T-helper 1 cell treated with Interleukin-12 subunit alpha and Interleukin-12 subunit beta and Interleukin-4 antibody, amounts not matched to agents 30 μg/mL and 1 μg/mL, for 36 hours (primary cell): ENCODE data around the gene MXI1.

Experiments used
- H3K27ac Mint-ChIP-seq: one replicate; pipeline ENCODE4 v1.8.0; 2021; ENCODE audit warnings: mild to moderate bottlenecking, mixed read lengths
- H3K27me3 Mint-ChIP-seq: one replicate; pipeline ENCODE4 v1.8.0; 2021; ENCODE audit warnings: low read depth, mixed read lengths
- H3K36me3 Mint-ChIP-seq: one replicate; pipeline ENCODE4 v1.8.0; 2021; ENCODE audit warnings: low read depth, mixed read lengths
- H3K4me1 Mint-ChIP-seq: one replicate; pipeline ENCODE4 v1.8.0; 2021; ENCODE audit warnings: low read depth, mixed read lengths
- H3K4me3 Mint-ChIP-seq: one replicate; pipeline ENCODE4 v1.8.0; 2021; ENCODE audit warnings: mild to moderate bottlenecking, moderate library complexity, mixed read lengths
- H3K9me3 Mint-ChIP-seq: one replicate; pipeline ENCODE4 v1.8.0; 2021; ENCODE audit warnings: mixed read lengths

Gene MXI1

GRCh38 chr10:110207011-110207804, at the start of gene MXI1:
MXI1 (plus strand) TSS chr10:110207605; CDS start chr10:110207809, 204 bp downstream.
- Mint-ChIP-seq H3K4me3 (peak within 1 kb of the TSS; percentile 95), H3K9me3 (no peaks in the 10 kb centered on the region), H3K27ac (peak within 1 kb of the TSS; percentile 98), H3K27me3 (peaks cover 44% of the 10 kb centered on the region), H3K36me3 (no peaks in the 10 kb centered on the region), H3K4me1 (peaks cover 33% of the 10 kb centered on the region)

GRCh38 chr10:110158051-110159005, 49.1 kb upstream of the MXI1 start:
- Mint-ChIP-seq H3K27me3 (peaks cover 77% of the 10 kb centered on the region), H3K9me3 (no peaks in the 10 kb centered on the region), H3K36me3 (peaks cover 5% of the 10 kb centered on the region), H3K4me1 (peaks cover 39% of the 10 kb centered on the region), H3K4me3 (no peak overlapping the region), H3K27ac (no peak overlapping the region)

GRCh38 chr10:110160081-110160480, 47.3 kb upstream of the MXI1 start:
- peaks cover 2% of the 10 kb centered on the region for H3K36me3 Mint-ChIP-seq
- no peak overlapping the region for H3K4me3 Mint-ChIP-seq

GRCh38 chr10:110160522-110160921, 46.9 kb upstream of the MXI1 start:
- Mint-ChIP-seq H3K27me3 (peaks cover 82% of the 10 kb centered on the region), H3K27ac (no peak overlapping the region), H3K4me3 (no peak overlapping the region), H3K36me3 (peaks cover 2% of the 10 kb centered on the region), H3K4me1 (peaks cover 22% of the 10 kb centered on the region), H3K9me3 (no peaks in the 10 kb centered on the region)

More at GRCh38 chr10:110160081-110160480, 47.3 kb upstream of the MXI1 start:
- Mint-ChIP-seq H3K27me3 (peaks cover 80% of the 10 kb centered on the region), H3K27ac (no peak overlapping the region), H3K4me1 (peaks cover 25% of the 10 kb centered on the region), H3K9me3 (no peaks in the 10 kb centered on the region)

GRCh38 chr10:110162741-110163145, 44.7 kb upstream of the MXI1 start:
- Mint-ChIP-seq H3K27me3 (peaks cover 86% of the 10 kb centered on the region), H3K36me3 (no peaks in the 10 kb centered on the region), H3K4me3 (no peak overlapping the region), H3K9me3 (no peaks in the 10 kb centered on the region), H3K27ac (no peak overlapping the region), H3K4me1 (peaks cover 14% of the 10 kb centered on the region)

- Mint-ChIP-seq H3K36me3 (no peaks in the 10 kb centered on the region), H3K27me3 (peaks cover 86% of the 10 kb centered on the region), H3K9me3 (no peaks in the 10 kb centered on the region), H3K4me1 (peaks cover 15% of the 10 kb centered on the region), H3K4me3 (no peak overlapping the region), H3K27ac (no peak overlapping the region)
Measured at GRCh38 chr10:110163192-110163773, 44.1 kb upstream of the MXI1 start.

- no peak overlapping the region for H3K27ac Mint-ChIP-seq
- H3K4me3 Mint-ChIP-seq, result no peak overlapping the region
- peaks cover 17% of the 10 kb centered on the region for H3K4me1 Mint-ChIP-seq
- H3K9me3 Mint-ChIP-seq, result no peaks in the 10 kb centered on the region
- peaks cover 86% of the 10 kb centered on the region for H3K27me3 Mint-ChIP-seq
- no peaks in the 10 kb centered on the region for H3K36me3 Mint-ChIP-seq
Measured at GRCh38 chr10:110163841-110164240, 43.6 kb upstream of the MXI1 start.

GRCh38 chr10:110165239-110165638, 42.2 kb upstream of the MXI1 start:
- Mint-ChIP-seq H3K36me3 (no peaks in the 10 kb centered on the region), H3K4me3 (no peak overlapping the region), H3K4me1 (peaks cover 31% of the 10 kb centered on the region), H3K9me3 (no peaks in the 10 kb centered on the region), H3K27me3 (peaks cover 86% of the 10 kb centered on the region), H3K27ac (no peak overlapping the region)

GRCh38 chr10:110167149-110167548, 40.3 kb upstream of the MXI1 start:
- no peaks in the 10 kb centered on the region for H3K36me3 Mint-ChIP-seq
- no peak overlapping the region for H3K4me3 Mint-ChIP-seq
- H3K9me3 Mint-ChIP-seq, result no peaks in the 10 kb centered on the region
- peaks cover 38% of the 10 kb centered on the region for H3K4me1 Mint-ChIP-seq
- no peak overlapping the region for H3K27ac Mint-ChIP-seq
- H3K27me3 Mint-ChIP-seq, result peaks cover 86% of the 10 kb centered on the region

- Mint-ChIP-seq H3K4me3 (no peak overlapping the region), H3K4me1 (peaks cover 38% of the 10 kb centered on the region), H3K27ac (no peak overlapping the region), H3K36me3 (no peaks in the 10 kb centered on the region), H3K27me3 (peaks cover 83% of the 10 kb centered on the region), H3K9me3 (no peaks in the 10 kb centered on the region)
Measured at GRCh38 chr10:110168601-110169481, 38.6 kb upstream of the MXI1 start.

GRCh38 chr10:110169586-110169985, 37.8 kb upstream of the MXI1 start:
- H3K27ac Mint-ChIP-seq, result no peak overlapping the region
- H3K9me3 Mint-ChIP-seq, result no peaks in the 10 kb centered on the region
- no peak overlapping the region for H3K4me3 Mint-ChIP-seq
- peaks cover 82% of the 10 kb centered on the region for H3K27me3 Mint-ChIP-seq
- no peaks in the 10 kb centered on the region for H3K36me3 Mint-ChIP-seq
- peaks cover 38% of the 10 kb centered on the region for H3K4me1 Mint-ChIP-seq

GRCh38 chr10:110170142-110170971, 37.0 kb upstream of the MXI1 start:
- peaks cover 39% of the 10 kb centered on the region for H3K4me1 Mint-ChIP-seq
- no peak overlapping the region for H3K4me3 Mint-ChIP-seq
- no peaks in the 10 kb centered on the region for H3K36me3 Mint-ChIP-seq
- H3K27me3 Mint-ChIP-seq, result peaks cover 85% of the 10 kb centered on the region
- H3K9me3 Mint-ChIP-seq, result no peaks in the 10 kb centered on the region
- no peak overlapping the region for H3K27ac Mint-ChIP-seq

GRCh38 chr10:110171032-110171431, 36.4 kb upstream of the MXI1 start:
- H3K36me3 Mint-ChIP-seq, result no peaks in the 10 kb centered on the region
- H3K27me3 Mint-ChIP-seq, result peaks cover 84% of the 10 kb centered on the region
- H3K9me3 Mint-ChIP-seq, result no peaks in the 10 kb centered on the region

More at GRCh38 chr10:110171032-110171431, 36.4 kb upstream of the MXI1 start:
- peaks cover 38% of the 10 kb centered on the region for H3K4me1 Mint-ChIP-seq
- no peak overlapping the region for H3K4me3 Mint-ChIP-seq
- H3K27ac Mint-ChIP-seq, result no peak overlapping the region
